ENCODE measurements around the gene AFG1L.
A peak's percentile ranks its signal among the peaks of the same experiment; 100 is the strongest.
"Not testable (repeated sequence)": the region's sequence is repeated elsewhere in the genome, so short reads cannot be mapped to it uniquely, and the experiment has no call there.

AFG1L gene

GRCh38 chr6:108288742-108289141 is 6.1 kb upstream of the AFG1L start:
- DNase-seq (ENCODE audit: low spot score), result no peak

- DNase-seq (ENCODE audit: low spot score), result no peak
Observed at GRCh38 chr6:108291091-108291490, 3.8 kb upstream of the AFG1L start.

- not testable (repeated sequence) for DNase-seq (ENCODE audit: low spot score)
Observed at GRCh38 chr6:108292561-108292960, 2.3 kb upstream of the AFG1L start.

DNA sequence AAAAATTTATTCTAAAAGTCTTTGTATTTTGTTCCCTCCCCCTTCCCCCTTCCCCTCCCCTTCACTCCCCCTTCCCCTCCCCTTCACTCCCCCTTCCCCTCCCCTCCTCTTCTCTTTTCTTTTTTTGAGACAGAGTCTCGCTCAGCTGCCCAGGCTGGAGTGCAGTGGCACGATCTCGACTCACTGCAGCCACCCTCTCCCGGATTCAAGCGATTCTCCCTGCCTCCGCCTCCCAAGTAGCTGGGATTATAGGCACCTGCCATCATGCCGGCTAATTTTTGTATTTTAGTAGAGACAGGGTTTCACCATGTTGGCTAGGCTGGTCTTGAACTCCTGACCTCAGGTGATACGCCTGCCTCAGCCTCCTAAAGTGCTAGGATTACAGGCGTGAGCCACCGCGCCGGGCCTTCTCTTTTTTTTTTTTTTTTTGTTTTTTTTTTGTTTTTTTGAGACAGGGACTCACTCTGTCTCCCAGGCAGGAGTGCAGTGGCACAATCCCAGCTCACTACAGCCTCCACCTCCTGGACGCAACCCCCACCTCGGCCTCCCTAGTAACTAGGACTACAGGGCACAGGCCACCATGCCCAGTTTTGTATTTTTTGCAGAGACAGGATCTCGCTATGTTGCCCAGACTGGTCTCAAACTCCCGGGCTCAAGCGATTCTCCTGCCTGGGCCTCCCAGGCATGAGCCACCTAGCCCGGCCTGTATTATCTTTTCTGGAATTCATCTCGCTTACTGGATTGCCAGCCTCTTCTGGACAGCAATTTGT is 1.1 kb upstream of the AFG1L start:
- DNase-seq (ENCODE audit: low spot score), result peak; percentile 62

DNA sequence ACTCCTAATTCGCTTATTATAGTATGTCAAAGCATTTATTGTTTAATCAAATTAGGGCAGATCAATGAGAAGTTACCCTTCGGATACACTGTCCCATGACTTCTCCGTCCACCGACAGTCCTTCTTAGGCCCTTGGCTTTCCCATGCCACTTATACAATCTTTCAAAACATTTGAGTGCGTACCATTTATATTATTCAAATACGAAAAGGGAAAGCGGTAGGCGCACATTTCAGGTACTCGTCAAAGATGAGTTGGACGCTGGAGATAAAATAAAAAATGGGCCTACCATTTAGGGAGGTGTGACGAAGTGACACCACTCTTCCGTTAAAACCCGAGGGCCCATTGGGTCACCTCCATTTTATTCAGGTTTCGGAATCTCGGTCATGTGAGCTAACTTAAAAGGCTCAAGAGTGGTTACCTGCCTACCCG is 542 bp upstream of the AFG1L start:
- no peak for DNase-seq (ENCODE audit: low spot score)

GRCh38 chr6:108295676-108296075 is 822 bp downstream of the AFG1L start:
- DNase-seq (ENCODE audit: low spot score), result no peak

DNA sequence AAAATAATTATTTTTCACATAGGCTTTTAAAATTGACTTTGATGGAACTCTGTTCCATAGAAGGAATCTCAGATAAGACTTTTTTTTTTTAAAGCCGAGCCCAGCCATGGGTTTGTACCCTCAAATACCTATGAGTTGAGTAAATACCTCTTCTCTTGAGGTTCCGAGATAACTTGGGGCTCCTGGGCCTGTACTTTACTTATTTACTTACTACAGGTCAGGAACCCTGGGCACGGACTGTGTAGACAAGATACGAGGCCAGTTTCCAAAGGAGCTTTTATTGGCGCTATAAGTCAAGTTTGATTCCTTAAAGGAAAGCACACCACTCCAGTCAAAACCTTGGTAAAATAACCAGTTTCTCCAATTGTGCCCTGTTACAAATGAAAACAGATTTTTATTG is 7.5 kb downstream of the AFG1L start:
- DNase-seq (ENCODE audit: low spot score), result no peak

GRCh38 chr6:108304646-108305045 is 9.8 kb downstream of the AFG1L start:
- DNase-seq (ENCODE audit: low spot score), result no peak

GRCh38 chr6:108308641-108309040 is 13.8 kb downstream of the AFG1L start:
- not testable (repeated sequence) for DNase-seq (ENCODE audit: low spot score)

DNA sequence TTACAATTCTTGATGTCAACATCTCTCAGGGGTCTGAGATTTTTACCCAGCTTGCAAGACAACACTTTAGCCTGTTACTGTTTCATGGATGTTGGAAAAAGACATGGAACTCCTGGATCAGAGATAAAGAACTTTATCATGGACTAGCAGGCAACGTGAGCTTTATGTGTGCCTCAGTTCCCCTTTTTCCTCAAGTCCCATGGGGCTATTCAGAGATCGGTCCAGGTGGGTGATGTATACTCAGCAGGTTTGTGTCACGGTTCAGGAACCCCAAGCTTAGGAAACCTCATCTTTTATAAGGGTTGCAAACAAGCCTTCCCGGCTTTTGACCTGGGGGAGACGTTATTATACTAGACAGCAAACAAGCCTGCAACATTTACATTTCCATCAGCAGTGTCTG is 15.0 kb downstream of the AFG1L start:
- no peak for DNase-seq (ENCODE audit: low spot score)

GRCh38 chr6:108312605-108313004 is 17.8 kb downstream of the AFG1L start:
- no peak for DNase-seq (ENCODE audit: low spot score)

GRCh38 chr6:108321253-108321747 is 26.4 kb downstream of the AFG1L start:
- no peak for DNase-seq (ENCODE audit: low spot score)

DNA sequence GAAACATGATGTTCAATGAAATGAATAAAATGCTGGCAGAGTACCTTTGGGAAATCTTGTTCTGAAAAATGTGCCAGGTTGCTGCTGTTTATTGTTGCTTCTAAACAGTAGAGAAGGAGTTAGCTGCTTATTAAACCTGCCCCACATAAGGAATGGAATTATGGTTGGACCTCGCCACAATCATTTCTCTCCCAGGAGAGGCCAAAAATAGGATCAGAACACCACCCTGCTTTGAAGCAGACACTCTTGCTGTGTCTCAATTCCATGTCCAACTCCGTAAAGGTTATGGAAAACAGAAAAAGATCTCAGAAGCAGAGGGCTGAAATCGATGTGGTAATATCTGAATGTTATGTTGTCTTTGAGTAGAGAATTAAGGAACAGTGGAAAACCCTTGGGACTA is 27.9 kb downstream of the AFG1L start:
- DNase-seq (ENCODE audit: low spot score), result no peak

GRCh38 chr6:108323710-108324466 is 29.0 kb downstream of the AFG1L start:
- no peak for DNase-seq (ENCODE audit: low spot score)

GRCh38 chr6:108330221-108330785 is 35.4 kb downstream of the AFG1L start:
- DNase-seq (ENCODE audit: low spot score), result not testable (repeated sequence)

GRCh38 chr6:108330806-108331205 is 36.0 kb downstream of the AFG1L start:
- no peak for DNase-seq (ENCODE audit: low spot score)

DNA sequence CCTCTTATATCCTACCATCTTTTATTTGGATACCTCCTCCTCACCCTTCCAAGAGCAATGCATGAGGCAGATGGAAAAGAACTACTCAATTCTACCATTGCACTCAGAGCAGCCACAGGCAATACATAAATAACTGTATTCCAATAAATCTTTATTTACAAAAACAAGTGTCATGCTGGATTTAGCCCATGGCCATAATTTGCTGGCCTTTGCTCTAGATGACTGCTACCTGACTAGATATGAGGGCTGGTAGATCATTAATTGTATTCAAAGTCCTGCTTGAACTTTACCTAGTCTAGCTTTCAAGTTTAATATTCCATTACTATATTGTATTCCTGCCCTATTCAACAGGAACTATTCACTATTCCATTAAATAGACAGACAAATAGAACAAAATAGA is 37.1 kb downstream of the AFG1L start:
- DNase-seq (ENCODE audit: low spot score), result no peak

DNA sequence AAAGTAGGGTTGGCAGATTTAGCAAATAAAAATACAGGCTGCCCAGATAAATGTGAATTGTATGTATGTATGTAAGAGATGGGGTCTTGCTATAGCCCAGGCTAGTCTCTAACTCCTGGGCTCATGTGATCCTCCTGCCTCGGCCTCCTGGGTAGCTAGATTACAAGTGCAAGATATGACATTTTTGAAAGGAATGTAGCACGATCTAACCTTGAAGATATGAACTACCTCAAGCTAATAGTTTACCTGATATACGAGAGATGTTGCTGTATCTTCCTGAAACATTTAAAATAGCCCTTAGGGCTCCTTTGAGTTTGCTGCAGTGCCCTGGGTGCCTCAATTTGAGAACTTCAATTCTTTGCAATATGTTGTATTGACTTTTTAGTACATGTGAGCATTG is 42.1 kb downstream of the AFG1L start:
- DNase-seq (ENCODE audit: low spot score), result no peak

DNA sequence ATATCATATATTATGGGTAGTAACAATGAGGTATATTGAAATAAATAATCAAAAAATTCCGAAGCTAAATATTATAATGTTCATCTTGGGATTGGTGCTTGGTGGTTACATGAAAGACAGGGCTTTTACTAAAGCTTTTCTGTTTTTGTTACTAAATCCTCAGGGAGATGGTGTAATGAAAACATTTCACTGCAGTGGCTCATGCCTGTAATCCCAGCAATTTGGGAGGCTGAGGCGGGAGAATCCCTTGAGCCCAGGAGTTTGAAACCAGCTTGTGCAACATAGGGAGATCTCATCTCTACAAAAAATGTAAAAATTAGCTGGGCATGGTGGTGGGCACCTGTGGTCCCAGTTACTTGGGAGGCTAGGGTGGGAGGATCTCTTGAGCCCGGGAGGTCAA is 42.9 kb downstream of the AFG1L start:
- no peak for DNase-seq (ENCODE audit: low spot score)

GRCh38 chr6:108341372-108341771 is 46.5 kb downstream of the AFG1L start:
- DNase-seq (ENCODE audit: low spot score), result no peak

- no peak for DNase-seq (ENCODE audit: low spot score)
Observed at GRCh38 chr6:108343894-108344293, 49.0 kb downstream of the AFG1L start.

GRCh38 chr6:108348655-108349349 is 53.9 kb downstream of the AFG1L start:
- DNase-seq (ENCODE audit: low spot score), result no peak

Measured in SK-N-DZ (cell line).